Loucy (cell line): ENCODE results near the gene CDHR2.
A peak's percentile ranks its signal among the peaks of the same experiment; 100 is the strongest.

Experiments used
- EZH2phosphoT487 ChIP-seq: fragments of 200-600 bp; IDR thresholded peaks from 2 replicates; pipeline ENCODE4 v1.6.1; 2018; ENCODE audit warnings: antibody characterized with exemption, mild to moderate bottlenecking, moderate library complexity, borderline replicate concordance
- TF ChIP-seq, protein P1 (sequence below): fragments of 200-600 bp; sonication (generic); conservative IDR thresholded peaks from 2 replicates; pipeline ENCODE4 v1.5.1; 2014; ENCODE audit warnings: mild to moderate bottlenecking, antibody characterized with exemption, low read length

DNA sequence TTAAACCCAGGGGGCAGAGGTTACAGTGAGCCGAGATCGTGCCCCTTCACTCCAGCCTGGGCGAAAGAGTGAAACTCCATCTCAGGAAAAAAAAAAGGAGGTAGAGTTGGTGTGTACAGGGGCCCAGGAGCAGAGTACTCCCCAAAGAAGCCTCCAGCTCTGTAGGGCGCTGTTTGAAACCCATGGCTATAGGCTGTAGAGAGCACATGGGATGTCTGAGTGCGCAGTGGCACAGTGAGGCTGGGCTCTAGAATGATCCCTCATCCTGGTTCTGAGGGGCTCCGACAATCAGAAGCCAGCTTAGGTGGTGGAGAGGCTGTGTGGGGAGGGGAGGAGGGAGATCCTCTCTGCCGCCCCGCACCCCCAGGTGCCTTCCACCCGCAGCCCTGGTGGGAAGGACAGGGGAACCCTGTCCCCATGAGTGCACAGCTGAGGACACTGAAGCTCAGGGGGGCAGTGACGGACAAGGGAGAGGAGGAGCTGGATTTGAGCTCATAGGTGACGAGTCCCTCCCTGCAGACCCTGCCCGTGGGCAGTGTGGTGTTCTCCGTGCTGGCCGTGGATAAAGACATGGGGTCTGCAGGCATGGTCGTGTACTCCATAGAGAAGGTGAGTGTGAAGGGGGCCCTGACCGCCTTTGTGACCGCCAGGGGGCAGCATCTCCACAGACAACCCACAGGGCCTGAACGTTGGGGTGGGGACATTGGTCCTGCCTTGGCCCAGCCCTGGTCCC, 24.6 kb downstream of the CDHR2 start:
- TF ChIP-seq EZH2phosphoT487 = no peak
- TF ChIP-seq, protein P1, sequence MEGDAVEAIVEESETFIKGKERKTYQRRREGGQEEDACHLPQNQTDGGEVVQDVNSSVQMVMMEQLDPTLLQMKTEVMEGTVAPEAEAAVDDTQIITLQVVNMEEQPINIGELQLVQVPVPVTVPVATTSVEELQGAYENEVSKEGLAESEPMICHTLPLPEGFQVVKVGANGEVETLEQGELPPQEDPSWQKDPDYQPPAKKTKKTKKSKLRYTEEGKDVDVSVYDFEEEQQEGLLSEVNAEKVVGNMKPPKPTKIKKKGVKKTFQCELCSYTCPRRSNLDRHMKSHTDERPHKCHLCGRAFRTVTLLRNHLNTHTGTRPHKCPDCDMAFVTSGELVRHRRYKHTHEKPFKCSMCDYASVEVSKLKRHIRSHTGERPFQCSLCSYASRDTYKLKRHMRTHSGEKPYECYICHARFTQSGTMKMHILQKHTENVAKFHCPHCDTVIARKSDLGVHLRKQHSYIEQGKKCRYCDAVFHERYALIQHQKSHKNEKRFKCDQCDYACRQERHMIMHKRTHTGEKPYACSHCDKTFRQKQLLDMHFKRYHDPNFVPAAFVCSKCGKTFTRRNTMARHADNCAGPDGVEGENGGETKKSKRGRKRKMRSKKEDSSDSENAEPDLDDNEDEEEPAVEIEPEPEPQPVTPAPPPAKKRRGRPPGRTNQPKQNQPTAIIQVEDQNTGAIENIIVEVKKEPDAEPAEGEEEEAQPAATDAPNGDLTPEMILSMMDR = peak; percentile 63
